NCI-H2171 (cell line): ENCODE results near the gene ETNK1.
"Not testable (repeated sequence)": the region's sequence is repeated elsewhere in the genome, so short reads cannot be mapped to it uniquely, and the experiment has no call there.

Experiments
- DNase-seq: peaks from one replicate; lab custom pipeline; 2025; lab: John Stamatoyannopoulos, UW

ETNK1 gene

GRCh38 chr12:22687361-22688076 lies 62.5 kb downstream of the ETNK1 start:
- DNase-seq, result no peak

- no peak for DNase-seq
Observed at GRCh38 chr12:22689876-22690275, 64.9 kb downstream of the ETNK1 start.

GRCh38 chr12:22691319-22691718 lies 66.3 kb downstream of the ETNK1 start:
- no peak for DNase-seq

- not testable (repeated sequence) for DNase-seq
Observed at GRCh38 chr12:22692467-22692866, 67.5 kb downstream of the ETNK1 start.

- no peak for DNase-seq
Observed at GRCh38 chr12:22692964-22693555, 68.1 kb downstream of the ETNK1 start.

- no peak for DNase-seq
Observed at GRCh38 chr12:22698576-22698975, 73.6 kb downstream of the ETNK1 start.

GRCh38 chr12:22699705-22700104 lies 74.7 kb downstream of the ETNK1 start:
- DNase-seq, result not testable (repeated sequence)

- no peak for DNase-seq
Observed at GRCh38 chr12:22700106-22700505, 75.1 kb downstream of the ETNK1 start.

GRCh38 chr12:22701216-22701809 lies 76.3 kb downstream of the ETNK1 start:
- not testable (repeated sequence) for DNase-seq

- DNase-seq, result no peak
Observed at GRCh38 chr12:22702690-22703089, 77.7 kb downstream of the ETNK1 start.

GRCh38 chr12:22709292-22709691 lies 84.3 kb downstream of the ETNK1 start:
- DNase-seq, result no peak

GRCh38 chr12:22712083-22712482 lies 87.1 kb downstream of the ETNK1 start:
- DNase-seq, result no peak

GRCh38 chr12:22715254-22715653 lies 90.3 kb downstream of the ETNK1 start:
- DNase-seq, result no peak

- no peak for DNase-seq
Observed at GRCh38 chr12:22719745-22720144, 94.8 kb downstream of the ETNK1 start.

GRCh38 chr12:22722081-22722480 lies 97.1 kb downstream of the ETNK1 start:
- no peak for DNase-seq

GRCh38 chr12:22722779-22723178 lies 97.8 kb downstream of the ETNK1 start:
- DNase-seq, result no peak

GRCh38 chr12:22728987-22729386 lies 104.0 kb downstream of the ETNK1 start:
- DNase-seq, result no peak

- no peak for DNase-seq
Observed at GRCh38 chr12:22729431-22729956, 104.5 kb downstream of the ETNK1 start.

- DNase-seq, result no peak
Observed at GRCh38 chr12:22729957-22730443, 105.0 kb downstream of the ETNK1 start.

- DNase-seq, result no peak
Observed at GRCh38 chr12:22731236-22731635, 106.3 kb downstream of the ETNK1 start.

- DNase-seq, result no peak
Observed at GRCh38 chr12:22733756-22734155, 108.8 kb downstream of the ETNK1 start.

GRCh38 chr12:22738945-22739344 lies 114.0 kb downstream of the ETNK1 start:
- DNase-seq, result no peak
